ENCODE measurements around the gene FOXO1.

DNA sequence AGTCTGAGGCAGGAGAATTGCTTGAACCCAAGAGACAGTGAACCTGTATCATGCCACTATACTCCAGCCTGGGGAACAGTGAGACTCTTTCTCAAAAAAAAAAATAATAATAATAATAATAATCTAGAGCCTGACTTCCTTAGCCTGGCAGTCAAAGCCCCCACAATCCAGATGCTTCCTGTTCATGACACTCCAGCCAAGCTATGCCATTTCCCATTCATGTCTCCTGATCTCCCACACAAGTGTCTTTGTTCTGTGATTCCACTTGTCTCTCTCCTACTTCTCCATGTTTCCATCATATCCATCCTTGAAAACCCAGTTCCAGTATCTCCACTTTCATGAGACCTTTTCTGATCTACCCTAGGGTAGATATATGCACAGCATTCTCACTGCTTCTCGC is 150.7 kb downstream of the FOXO1 start:
- TF ChIP-seq POLR2AphosphoS5 (IDR thresholded peaks at IDR 0.05) (no peak), EP300 (IDR thresholded peaks at IDR 0.05) (no peak)
- TF ChIP-seq, protein P1, sequence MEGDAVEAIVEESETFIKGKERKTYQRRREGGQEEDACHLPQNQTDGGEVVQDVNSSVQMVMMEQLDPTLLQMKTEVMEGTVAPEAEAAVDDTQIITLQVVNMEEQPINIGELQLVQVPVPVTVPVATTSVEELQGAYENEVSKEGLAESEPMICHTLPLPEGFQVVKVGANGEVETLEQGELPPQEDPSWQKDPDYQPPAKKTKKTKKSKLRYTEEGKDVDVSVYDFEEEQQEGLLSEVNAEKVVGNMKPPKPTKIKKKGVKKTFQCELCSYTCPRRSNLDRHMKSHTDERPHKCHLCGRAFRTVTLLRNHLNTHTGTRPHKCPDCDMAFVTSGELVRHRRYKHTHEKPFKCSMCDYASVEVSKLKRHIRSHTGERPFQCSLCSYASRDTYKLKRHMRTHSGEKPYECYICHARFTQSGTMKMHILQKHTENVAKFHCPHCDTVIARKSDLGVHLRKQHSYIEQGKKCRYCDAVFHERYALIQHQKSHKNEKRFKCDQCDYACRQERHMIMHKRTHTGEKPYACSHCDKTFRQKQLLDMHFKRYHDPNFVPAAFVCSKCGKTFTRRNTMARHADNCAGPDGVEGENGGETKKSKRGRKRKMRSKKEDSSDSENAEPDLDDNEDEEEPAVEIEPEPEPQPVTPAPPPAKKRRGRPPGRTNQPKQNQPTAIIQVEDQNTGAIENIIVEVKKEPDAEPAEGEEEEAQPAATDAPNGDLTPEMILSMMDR (IDR thresholded peaks at IDR 0.05) = no peak

All from esophagus muscularis mucosa (tissue), 4 donors.